GM23338 (cell line): Measurements from ENCODE around the gene KYAT1. TPM values are rescaled to one million over a fixed set of nuclear protein-coding genes. Genes with fewer than 3 reads are reported as not detected.

Source experiments
- ATAC-seq: fragments of 200-7000 bp; cut with Tn5 transposase; 3 replicates; pipeline ENCODE4 v1.9.1; 2020
- DNase-seq: peaks from one replicate; pipeline ENCODE4 v3.0.0-alpha.2; 2015; ENCODE audit warnings: low spot score
- H2AFZ ChIP-seq: fragments of 200-600 bp; sonication (generic); 2 replicates; pipeline ENCODE4 v1.8.0; 2016; ENCODE audit warnings: antibody characterized with exemption, mild to moderate bottlenecking, moderate library complexity
- H3F3A ChIP-seq: fragments of 200-600 bp; sonication (generic); replicated peaks from 2 replicates; pipeline ENCODE4 v1.8.0; 2017; ENCODE audit warnings: antibody characterized with exemption, mixed run types, low read depth
- H3K27ac ChIP-seq: fragments of 200-600 bp; sonication (generic); 2 replicates; pipeline ENCODE4 v1.6.1; 2016; ENCODE audit warnings: low read depth
- H3K27me3 ChIP-seq: fragments of 200-600 bp; sonication (generic); 2 replicates; pipeline ENCODE4 v1.8.0; 2016; ENCODE audit warnings: mild to moderate bottlenecking, mixed run types, moderate library complexity; ENCODE audit not compliant: insufficient read depth
- H3K36me3 ChIP-seq: fragments of 200-600 bp; sonication (generic); 2 replicates; pipeline ENCODE4 v1.8.0; 2016; ENCODE audit warnings: mild to moderate bottlenecking; ENCODE audit not compliant: insufficient read depth
- H3K4me1 ChIP-seq: fragments of 200-600 bp; sonication (generic); 2 replicates; pipeline ENCODE4 v1.8.0; 2016; ENCODE audit warnings: mild to moderate bottlenecking, moderate library complexity; ENCODE audit not compliant: insufficient read depth
- H3K4me2 ChIP-seq: fragments of 200-600 bp; sonication (generic); 2 replicates; pipeline ENCODE4 v1.7.1; 2017; ENCODE audit warnings: mixed run types
- H3K4me3 ChIP-seq: fragments of 200-600 bp; sonication (generic); 2 replicates; pipeline ENCODE4 v1.6.1; 2016; ENCODE audit warnings: mixed run types
- H3K79me2 ChIP-seq: fragments of 200-600 bp; sonication (generic); replicated peaks from 2 replicates; pipeline ENCODE4 v1.8.0; 2017; ENCODE audit warnings: mild to moderate bottlenecking; ENCODE audit not compliant: insufficient read depth
- H3K9me2 ChIP-seq: fragments of 200-600 bp; sonication (generic); 2 replicates; pipeline ENCODE4 v1.8.0; 2017; ENCODE audit not compliant: insufficient read depth
- H4K20me1 ChIP-seq: fragments of 200-600 bp; sonication (generic); replicated peaks from 2 replicates; pipeline ENCODE4 v1.8.0; 2017; ENCODE audit warnings: mild to moderate bottlenecking; ENCODE audit not compliant: insufficient read depth
- H3K27ac Mint-ChIP-seq: 2 replicates; pipeline ENCODE4 v1.8.0; 2020; ENCODE audit warnings: inconsistent platforms, mild to moderate bottlenecking, moderate library complexity, mixed read lengths
- H3K27me3 Mint-ChIP-seq: 3 replicates; pipeline ENCODE4 v1.8.0; 2022; ENCODE audit warnings: low read depth, mild to moderate bottlenecking, moderate library complexity, mixed read lengths, inconsistent platforms; ENCODE audit not compliant: insufficient read depth, poor library complexity
- H3K36me3 Mint-ChIP-seq: 3 replicates; pipeline ENCODE4 v1.8.0; 2021; ENCODE audit warnings: low read depth, mild to moderate bottlenecking, inconsistent platforms, moderate library complexity, mixed read lengths
- H3K4me1 Mint-ChIP-seq: 3 replicates; pipeline ENCODE4 v1.8.0; 2020; ENCODE audit warnings: mild to moderate bottlenecking, inconsistent platforms, mixed read lengths
- H3K4me3 Mint-ChIP-seq: 3 replicates; pipeline ENCODE4 v1.8.0; 2021; ENCODE audit warnings: moderate library complexity, mild to moderate bottlenecking, inconsistent platforms, mixed read lengths
- H3K9me3 Mint-ChIP-seq: 3 replicates; pipeline ENCODE4 v1.8.0; 2020; ENCODE audit warnings: moderate library complexity, mild to moderate bottlenecking, inconsistent platforms, mixed read lengths
- CREB1 ChIP-seq: fragments of 250-450 bp; sonication (Bioruptor Pico); IDR thresholded peaks from 2 replicates; pipeline ENCODE4 v1.5.0; 2020; ENCODE audit warnings: low read depth, mild to moderate bottlenecking, moderate library complexity
- CTCF ChIP-seq, 2 experiments: fragments of 200-600 bp in 1 of 2; sonication (generic) in 1 of 2; conservative IDR thresholded peaks; 2 replicates each; pipeline versions ENCODE4 v1.5.1 to v1.6.1; 2016 to 2017; ENCODE audit warnings: antibody characterized with exemption in 2 of 2, low read depth in 2 of 2, mild to moderate bottlenecking in 2 of 2, moderate library complexity in 1 of 2
- EZH2 ChIP-seq: fragments of 200-600 bp; sonication (generic); IDR thresholded peaks from one replicate; pipeline ENCODE4 v1.8.0; 2017; ENCODE audit warnings: antibody characterized with exemption, mild to moderate bottlenecking, low read depth; ENCODE audit not compliant: unreplicated experiment
- EZH2phosphoT487 ChIP-seq: fragments of 200-600 bp; sonication (generic); IDR thresholded peaks from one replicate; pipeline ENCODE4 v1.8.1; 2018; ENCODE audit warnings: antibody characterized with exemption; ENCODE audit not compliant: unreplicated experiment
- JUNB ChIP-seq: IDR thresholded peaks from one replicate; pipeline ENCODE4 v1.6.1; 2016; ENCODE audit warnings: antibody characterized with exemption; ENCODE audit not compliant: unreplicated experiment
- REST ChIP-seq: IDR thresholded peaks from one replicate; pipeline ENCODE4 v1.6.1; 2018; ENCODE audit warnings: antibody characterized with exemption; ENCODE audit not compliant: unreplicated experiment
- STAT1 ChIP-seq: IDR thresholded peaks from one replicate; pipeline ENCODE4 v1.6.1; 2016; ENCODE audit warnings: antibody characterized with exemption; ENCODE audit not compliant: unreplicated experiment
- ZNF114 ChIP-seq: fragments of 250-450 bp; sonication (Bioruptor Pico); IDR thresholded peaks from 2 replicates; pipeline ENCODE4 v1.5.0; 2020; ENCODE audit warnings: mild to moderate bottlenecking, moderate library complexity
- ZNF331 ChIP-seq: fragments of 250-450 bp; sonication (Bioruptor Pico); IDR thresholded peaks from 2 replicates; pipeline ENCODE4 v1.5.0; 2020; ENCODE audit warnings: low read depth, mild to moderate bottlenecking, moderate library complexity
- ZNF462 ChIP-seq: fragments of 250-450 bp; sonication (Bioruptor Pico); IDR thresholded peaks from 2 replicates; pipeline ENCODE4 v1.5.0; 2020; ENCODE audit warnings: mild to moderate bottlenecking, moderate library complexity
- polyA plus RNA-seq: library from polyadenylated mRNA; unstranded; fragments of >200 nt; fragmentation: Nextera tagmentation; extraction: Ambion mirVana; gene quantifications from 2 replicates; pipeline ENCODE4 v1.2.1, GENCODE V29; 2016
- total RNA-seq: library from RNA; depleted of rRNA; stranded (reverse); fragments of >200 nt; shearing (Covaris generic); gene quantifications from 2 replicates; pipeline ENCODE4 v1.2.3, GENCODE V29; 2014

Gene KYAT1
- total and polyA plus RNA-seq, 2 experiments from 2014 or later: 26.1 to 34.0 TPM

GRCh38 chr9:128840524-128840923 lies 41.2 kb downstream of the KYAT1 start (continued):
- TF ChIP-seq REST: no peak

- H3K4me2 ChIP-seq: no peak overlapping the region
- H2AFZ ChIP-seq: no peak overlapping the region
- Mint-ChIP-seq H3K4me1 (no peaks in the 10 kb centered on the region), H3K9me3 (no peaks in the 10 kb centered on the region), H3K4me3 (no peak overlapping the region), H3K27ac (no peak overlapping the region), H3K27me3 (peaks cover 10% of the 10 kb centered on the region), H3K36me3 (peaks cover 31% of the 10 kb centered on the region)
- no peak overlapping the region for H3K4me3 ChIP-seq
- ATAC-seq (no peak), DNase-seq (no peak)
- H3K9me2 ChIP-seq: no peaks in the 10 kb centered on the region
- H3K36me3 ChIP-seq: peaks cover 7% of the 10 kb centered on the region; the same call in 1 of the 2 replicates
- no peaks in the 10 kb centered on the region for H4K20me1 ChIP-seq
- H3K27ac ChIP-seq: no peak overlapping the region
- no peaks in the 10 kb centered on the region for H3F3A ChIP-seq
- no peaks in the 10 kb centered on the region for H3K79me2 ChIP-seq
- H3K27me3 ChIP-seq: no peaks in the 10 kb centered on the region
- H3K4me1 ChIP-seq: no peaks in the 10 kb centered on the region
- TF ChIP-seq ZNF114 (CRISPR knock-in tag) (no peak), JUNB (no peak), ZNF462 (CRISPR knock-in tag) (no peak), ZNF331 (CRISPR knock-in tag) (no peak), EZH2phosphoT487 (no peak), CREB1 (CRISPR knock-in tag) (no peak), STAT1 (no peak), CTCF (conservative IDR thresholded peaks at IDR 0.05; ENCODE audit: low read depth in 2 of 2) (no peak), REST (no peak), EZH2 (no peak)
These were observed 43.4 kb downstream of the KYAT1 start for GRCh38 chr9:128838338-128838737.
